RCC 7860 (cell line): Measurements from ENCODE around the gene DMRT3.

Source experiments
- DNase-seq: peaks from one replicate; pipeline ENCODE4 v3.0.0-alpha.2; 2015; ENCODE audit warnings: low spot score
- FAIRE-seq: peaks from 2 replicates; lab custom pipeline; 2012; peaks lifted over from hg19 to GRCh38; lab: Jason Lieb, UNC

The DMRT3 gene, protein sequence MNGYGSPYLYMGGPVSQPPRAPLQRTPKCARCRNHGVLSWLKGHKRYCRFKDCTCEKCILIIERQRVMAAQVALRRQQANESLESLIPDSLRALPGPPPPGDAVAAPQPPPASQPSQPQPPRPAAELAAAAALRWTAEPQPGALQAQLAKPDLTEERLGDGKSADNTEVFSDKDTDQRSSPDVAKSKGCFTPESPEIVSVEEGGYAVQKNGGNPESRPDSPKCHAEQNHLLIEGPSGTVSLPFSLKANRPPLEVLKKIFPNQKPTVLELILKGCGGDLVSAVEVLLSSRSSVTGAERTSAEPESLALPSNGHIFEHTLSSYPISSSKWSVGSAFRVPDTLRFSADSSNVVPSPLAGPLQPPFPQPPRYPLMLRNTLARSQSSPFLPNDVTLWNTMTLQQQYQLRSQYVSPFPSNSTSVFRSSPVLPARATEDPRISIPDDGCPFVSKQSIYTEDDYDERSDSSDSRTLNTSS

GRCh38 chr9:976258-976942, at the start of gene DMRT3:
DMRT3 (plus strand) TSS chr9:976655; CDS start chr9:977002, 347 bp downstream.
- DNase-seq (no peak), FAIRE-seq (no peak)

GRCh38 chr9:926976-927375, 49.5 kb upstream of the DMRT3 start:
- no peak for FAIRE-seq
- DNase-seq: no peak

- FAIRE-seq: no peak
Measured at GRCh38 chr9:928363-929042, 48.0 kb upstream of the DMRT3 start.

DNA sequence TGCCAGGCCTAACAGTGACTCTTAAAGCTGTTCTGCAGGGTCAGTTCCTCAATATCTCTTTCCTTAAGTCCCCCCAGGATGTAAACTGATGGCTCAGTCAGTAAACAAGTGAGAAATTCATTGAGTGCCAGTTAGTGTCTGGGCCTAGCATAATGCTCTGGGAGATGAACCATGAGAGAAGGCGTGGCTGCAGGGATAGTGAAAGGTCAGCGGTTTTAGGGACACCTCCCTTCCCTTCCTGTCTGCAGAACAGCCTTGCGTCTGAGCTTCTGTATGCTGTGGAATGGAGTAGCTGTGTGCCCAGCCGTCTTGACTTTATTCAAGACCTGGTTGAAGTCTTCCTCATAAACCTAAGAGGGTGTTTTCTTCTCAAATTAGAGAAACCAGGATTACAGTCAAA, 46.7 kb upstream of the DMRT3 start:
- no peak for DNase-seq
- FAIRE-seq: no peak

More at GRCh38 chr9:928363-929042, 48.0 kb upstream of the DMRT3 start:
- DNase-seq: peak; percentile 23

DNA sequence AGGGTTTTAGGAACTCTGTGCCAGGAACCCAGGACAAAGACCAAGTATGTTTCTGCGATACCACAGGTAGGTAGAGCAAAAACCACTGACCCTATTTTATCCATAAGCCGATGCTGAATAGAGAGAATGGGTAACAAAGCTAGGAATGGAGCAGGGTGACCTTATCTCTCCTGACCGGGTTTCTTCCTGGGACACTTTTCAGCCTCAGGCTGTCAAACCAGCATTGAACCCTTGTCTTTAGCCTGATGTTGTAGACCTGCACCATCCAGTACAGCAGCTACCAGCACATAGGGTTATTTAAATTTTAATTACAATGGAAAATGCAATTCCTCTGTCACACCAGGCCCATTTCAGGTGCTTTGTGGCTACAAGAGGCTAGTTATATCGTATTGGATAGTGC, 43.1 kb upstream of the DMRT3 start:
- no peak for FAIRE-seq
- DNase-seq: no peak

GRCh38 chr9:935348-935965, 41.0 kb upstream of the DMRT3 start:
- no peak for DNase-seq
- FAIRE-seq: no peak

DNA sequence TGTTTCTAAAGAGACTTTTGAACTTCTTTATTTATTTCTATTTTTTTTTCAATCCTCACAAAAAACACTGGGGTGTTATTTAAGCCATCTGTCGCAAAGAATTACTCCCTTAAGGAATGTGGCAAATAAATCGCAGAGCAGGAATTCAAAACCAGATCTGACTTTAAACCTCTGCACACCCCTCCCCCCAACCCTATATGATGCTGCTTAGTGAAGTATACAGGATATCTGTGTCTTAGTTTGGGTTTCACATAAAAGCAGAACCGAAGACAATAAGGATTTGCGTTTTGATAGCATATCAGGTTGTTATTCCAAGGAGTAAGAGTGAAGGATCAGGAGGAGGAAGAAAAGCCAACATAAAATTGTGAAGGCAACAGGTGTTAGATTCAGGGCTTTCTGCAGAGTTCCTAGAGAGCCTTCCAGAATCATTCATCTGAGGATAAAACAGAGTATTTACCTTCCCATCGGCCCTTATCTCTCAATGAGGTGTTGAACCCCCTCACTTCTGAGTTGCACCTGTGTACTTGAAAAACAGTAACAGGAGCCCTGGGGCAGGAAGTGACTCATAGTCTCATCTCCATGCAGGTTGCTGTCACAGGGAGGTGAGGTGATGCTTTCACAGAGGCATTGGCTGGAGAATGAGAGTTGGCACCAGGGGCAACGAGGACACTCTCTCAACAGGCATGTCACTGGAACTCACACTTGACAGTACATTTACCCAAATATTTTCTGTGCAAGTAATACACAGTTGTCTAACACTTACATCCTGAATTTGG, 33.5 kb upstream of the DMRT3 start:
- no peak for DNase-seq
- FAIRE-seq: no peak

GRCh38 chr9:947985-948384, 28.5 kb upstream of the DMRT3 start:
- FAIRE-seq (no peak), DNase-seq (no peak)

DNA sequence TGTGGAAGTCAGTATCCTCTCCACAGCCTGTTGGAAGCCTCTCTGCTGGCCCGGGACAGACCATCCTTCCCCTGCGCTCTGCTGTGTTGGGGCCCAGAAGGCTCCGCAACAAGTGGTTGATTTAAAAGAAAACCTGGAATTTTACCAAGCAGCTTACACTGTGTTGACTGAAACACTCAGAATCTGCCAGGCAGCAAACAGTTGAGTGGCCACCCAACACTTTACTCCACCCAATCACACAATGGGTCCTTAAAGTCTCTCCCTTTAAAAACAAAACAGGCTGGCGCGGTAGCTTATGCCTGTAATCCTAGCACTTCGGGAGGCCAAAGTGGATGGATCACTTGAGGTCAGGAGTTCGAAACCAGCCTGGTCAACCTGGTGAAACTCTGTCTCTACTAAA, 28.0 kb upstream of the DMRT3 start:
- FAIRE-seq: no peak
- no peak for DNase-seq

DNA sequence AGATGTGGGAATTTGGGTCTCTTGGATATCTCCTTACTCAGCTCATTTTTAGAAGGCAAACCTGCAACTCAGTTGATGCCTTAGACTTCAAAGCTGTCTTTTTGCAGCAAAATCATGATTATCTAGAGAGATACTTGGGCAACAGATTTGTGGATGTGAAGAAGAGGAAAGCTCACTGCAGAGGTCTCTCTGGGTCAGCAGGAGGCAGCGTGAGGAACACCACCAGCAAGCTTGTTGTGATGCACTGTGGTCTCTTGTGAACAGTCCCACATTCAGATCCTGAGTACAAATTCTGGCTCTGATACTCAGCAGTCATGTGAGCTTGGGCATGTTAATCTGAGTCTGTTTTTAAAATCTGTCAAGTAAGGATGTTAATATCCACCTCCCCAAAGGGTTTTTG, 26.3 kb upstream of the DMRT3 start:
- FAIRE-seq: no peak
- DNase-seq: no peak

- FAIRE-seq (no peak), DNase-seq (no peak)
Measured at GRCh38 chr9:952546-952945, 23.9 kb upstream of the DMRT3 start.

DNA sequence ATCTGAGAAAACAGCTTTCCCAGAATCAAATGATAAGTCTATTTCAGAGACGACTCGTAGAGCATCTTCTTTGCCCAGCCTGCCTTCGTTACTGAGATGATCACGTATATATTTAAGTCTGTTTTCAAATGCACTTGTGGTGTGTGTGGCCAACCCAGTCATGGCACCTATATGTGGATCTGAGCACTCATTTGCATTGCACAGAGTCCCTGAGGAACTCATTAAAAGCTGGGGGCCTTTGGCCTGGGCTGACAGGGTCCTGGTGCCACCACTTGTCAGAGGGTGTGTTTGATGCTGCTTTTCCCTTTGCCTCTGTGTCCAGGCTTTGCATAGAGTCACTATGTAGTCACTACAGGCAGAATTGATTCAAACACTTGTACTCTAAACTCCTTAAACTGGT, 17.4 kb upstream of the DMRT3 start:
- FAIRE-seq: no peak
- no peak for DNase-seq

GRCh38 chr9:959914-960313, 16.5 kb upstream of the DMRT3 start:
- FAIRE-seq: no peak
- no peak for DNase-seq

DNA sequence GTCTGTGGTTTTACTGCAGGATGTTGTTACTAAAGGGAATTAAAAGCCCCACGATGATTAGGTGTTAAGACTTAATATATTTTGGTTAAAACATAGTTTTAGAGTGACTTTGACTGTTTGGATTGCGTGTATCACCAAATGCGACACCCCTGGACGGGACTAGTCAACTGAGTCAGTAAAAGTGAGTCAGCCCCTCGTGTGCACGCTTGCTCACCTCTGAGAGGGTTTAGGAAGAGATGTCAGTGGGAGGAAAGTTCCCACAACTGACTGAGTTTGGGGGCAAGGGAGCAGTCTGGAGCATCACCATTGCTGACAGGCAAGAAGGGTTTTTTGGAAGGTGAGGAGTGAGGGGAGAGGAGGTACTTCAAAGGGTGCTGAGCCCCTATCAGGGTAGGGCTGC, 14.4 kb upstream of the DMRT3 start:
- no peak for FAIRE-seq
- no peak for DNase-seq

DNA sequence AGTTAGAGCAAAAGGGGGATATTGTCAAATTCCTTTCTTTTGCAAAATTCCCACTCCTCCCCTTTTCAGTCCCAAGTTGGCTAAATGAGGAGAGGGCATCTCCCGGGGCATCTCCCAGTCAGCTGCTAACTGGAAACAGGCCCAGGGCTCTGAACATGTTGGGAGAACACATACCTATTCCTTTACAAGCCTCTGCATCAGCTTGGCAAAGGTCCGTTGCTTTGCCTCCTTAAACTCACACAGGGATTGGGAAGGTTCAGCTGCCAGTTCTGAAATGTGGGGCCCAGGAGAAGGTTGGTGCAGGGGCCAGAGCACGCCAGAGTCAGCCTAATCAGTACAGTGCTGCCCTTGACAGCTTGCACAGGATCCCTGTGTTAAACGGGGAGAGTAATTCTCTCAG, 11.0 kb upstream of the DMRT3 start:
- FAIRE-seq: no peak
- no peak for DNase-seq

DNA sequence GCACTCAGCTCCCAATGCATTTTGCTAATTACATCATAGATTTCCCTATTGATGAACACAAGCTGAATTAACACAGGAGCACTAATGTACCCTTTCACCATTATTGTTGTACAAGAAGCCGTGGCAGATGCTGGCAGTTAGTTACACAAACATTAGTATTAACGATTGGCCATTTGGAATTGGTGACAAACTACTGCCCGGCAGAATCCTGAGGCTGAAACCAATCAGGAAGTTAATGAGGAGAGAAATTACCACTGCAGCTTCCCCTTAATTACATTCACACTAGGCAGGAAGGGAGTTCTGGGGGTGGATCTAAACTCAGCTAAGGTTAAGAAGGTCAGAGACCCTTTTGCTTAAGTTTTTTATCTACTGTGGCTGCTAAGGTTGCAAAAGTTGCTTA, 9.6 kb upstream of the DMRT3 start:
- FAIRE-seq (no peak), DNase-seq (no peak)

- DNase-seq: no peak
Measured at GRCh38 chr9:967436-967835, 9.0 kb upstream of the DMRT3 start.

DNA sequence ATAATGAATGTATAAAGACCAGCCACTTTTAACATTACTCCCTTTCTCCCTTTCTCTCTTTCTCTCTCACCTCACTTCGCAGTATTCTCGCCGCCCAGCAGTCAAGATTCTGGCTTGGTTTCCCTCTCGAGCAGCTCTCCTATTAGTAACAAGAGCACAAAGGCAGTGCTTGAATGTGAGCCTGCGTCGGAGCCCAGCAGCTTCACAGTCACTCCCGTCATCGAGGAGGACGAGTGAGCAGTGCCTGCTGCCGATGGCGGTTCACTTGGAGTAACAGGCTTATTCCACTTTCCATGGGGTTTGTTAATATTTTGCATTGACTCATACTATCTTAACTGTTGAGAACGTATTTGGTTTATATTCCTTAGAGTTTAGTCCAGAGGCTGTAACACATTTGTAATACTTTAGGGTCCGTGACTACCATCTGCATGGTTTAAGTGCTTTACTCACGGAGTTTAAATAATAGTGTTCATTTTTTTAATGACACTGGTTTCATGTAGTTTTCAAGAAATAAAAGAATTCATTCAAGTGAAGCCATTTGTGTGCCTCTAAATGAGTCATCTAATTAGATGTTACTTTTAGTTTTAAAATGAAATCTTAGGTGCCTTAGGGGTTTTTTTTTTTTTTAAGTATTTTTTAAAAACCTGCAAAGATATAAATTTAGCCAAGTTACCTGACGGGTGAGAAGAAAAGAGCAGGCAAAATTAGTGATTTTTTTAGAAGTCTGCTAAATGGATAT, 8.4 kb upstream of the DMRT3 start:
- FAIRE-seq (no peak), DNase-seq (no peak)

More at GRCh38 chr9:967436-967835, 9.0 kb upstream of the DMRT3 start:
- no peak for FAIRE-seq

GRCh38 chr9:969310-970150, 6.9 kb upstream of the DMRT3 start:
- no peak for DNase-seq
- FAIRE-seq: no peak
